RPMI8226 (cell line): ENCODE data around the gene FZD10.

Source experiments
- DNase-seq: peaks from one replicate; pipeline ENCODE4 v3.0.0-alpha.2; 2015

Gene FZD10

DNA sequence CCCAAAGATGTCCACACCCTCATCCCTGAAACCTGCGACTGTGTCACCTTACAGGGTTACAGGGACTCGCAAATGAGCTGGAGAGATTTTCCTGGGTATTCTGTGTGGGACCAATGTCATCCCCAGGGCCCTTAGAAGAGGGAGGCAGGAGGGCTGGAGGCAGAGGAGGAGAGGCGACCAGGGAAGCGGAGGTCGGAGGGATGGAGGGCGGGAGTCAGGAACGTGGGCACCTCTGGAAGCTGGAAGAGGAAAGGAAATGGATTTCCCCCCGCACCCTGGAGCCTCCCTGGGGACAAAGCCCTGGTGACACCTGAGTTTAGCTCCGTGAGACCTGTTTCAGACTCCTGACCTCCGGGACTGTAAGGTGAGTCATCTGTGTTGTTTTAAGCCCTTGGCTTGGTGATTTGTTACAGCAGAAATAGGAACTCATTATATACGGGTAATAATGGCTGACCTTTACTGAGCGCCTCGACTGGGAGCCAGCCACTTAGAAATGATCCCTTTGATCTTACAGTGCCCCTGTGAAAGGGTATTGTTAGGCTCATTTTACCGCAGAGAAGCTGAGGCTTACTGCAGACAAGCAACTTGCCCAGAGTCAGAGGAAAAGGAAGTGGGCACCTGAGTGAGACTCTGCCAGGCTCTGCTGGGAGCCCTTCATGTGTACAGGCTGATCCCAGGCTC lies 29.3 kb upstream of the FZD10 start:
- DNase-seq = no peak

DNA sequence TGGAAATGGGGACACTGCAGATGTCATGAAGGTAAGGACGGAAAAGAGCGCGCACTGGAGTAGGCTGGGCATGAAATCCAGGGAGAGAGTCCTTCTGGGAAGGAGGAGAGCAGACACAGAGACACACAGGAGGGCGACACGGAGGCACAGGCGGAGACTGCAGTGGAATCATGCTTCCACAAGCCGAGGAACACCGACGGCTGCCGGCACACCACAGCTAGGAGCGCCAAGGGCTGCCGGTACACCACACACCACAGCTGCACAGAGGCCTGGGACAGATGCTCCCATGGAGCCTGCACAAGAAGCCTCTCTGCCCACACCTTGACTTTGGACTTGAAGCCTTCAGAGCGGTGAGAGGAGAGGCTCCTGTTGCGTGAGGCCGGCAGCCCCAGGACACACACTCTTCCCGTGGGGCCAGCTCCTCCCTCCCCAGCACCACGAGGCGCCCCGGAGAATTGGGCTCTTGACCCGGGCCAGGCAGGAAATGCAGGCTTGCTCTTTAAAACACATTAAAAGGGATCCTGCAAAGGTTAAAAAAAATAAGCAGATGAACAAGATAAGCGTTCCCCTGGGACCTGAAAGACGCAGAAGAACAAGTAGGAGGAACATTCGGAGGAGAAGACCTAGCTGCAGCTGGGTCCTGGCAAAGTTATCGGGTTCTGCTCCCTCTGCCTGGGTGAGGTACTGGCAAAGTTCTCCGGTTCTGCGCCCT lies 28.3 kb upstream of the FZD10 start:
- no peak for DNase-seq

- no peak for DNase-seq
Measured at GRCh38 chr12:130134563-130134915, 27.7 kb upstream of the FZD10 start.

DNA sequence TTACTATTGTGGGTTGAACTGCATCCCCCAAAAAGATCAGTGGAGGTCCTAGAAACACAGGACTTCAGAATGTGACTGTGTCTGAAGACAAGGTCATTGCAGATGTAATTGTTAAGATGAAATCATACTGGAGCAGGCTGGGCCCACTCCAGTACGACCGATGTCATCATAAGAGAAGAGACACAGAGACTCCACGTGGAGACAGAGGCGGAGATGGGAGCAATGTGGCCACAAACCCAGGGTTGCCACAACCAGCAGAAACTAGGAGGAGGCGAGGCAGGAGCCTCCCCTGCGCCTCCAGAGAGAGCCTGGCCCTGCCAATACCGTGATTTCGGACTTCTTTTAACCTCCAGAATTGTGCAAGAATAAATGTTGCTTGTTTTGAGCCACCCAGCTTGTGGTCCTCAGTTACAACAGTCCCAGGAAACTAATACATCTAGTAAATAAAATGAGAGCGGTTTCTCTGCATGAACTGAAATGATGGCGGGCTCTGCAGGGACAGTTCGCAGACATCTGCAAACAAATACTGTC lies 25.7 kb upstream of the FZD10 start:
- no peak for DNase-seq

DNA sequence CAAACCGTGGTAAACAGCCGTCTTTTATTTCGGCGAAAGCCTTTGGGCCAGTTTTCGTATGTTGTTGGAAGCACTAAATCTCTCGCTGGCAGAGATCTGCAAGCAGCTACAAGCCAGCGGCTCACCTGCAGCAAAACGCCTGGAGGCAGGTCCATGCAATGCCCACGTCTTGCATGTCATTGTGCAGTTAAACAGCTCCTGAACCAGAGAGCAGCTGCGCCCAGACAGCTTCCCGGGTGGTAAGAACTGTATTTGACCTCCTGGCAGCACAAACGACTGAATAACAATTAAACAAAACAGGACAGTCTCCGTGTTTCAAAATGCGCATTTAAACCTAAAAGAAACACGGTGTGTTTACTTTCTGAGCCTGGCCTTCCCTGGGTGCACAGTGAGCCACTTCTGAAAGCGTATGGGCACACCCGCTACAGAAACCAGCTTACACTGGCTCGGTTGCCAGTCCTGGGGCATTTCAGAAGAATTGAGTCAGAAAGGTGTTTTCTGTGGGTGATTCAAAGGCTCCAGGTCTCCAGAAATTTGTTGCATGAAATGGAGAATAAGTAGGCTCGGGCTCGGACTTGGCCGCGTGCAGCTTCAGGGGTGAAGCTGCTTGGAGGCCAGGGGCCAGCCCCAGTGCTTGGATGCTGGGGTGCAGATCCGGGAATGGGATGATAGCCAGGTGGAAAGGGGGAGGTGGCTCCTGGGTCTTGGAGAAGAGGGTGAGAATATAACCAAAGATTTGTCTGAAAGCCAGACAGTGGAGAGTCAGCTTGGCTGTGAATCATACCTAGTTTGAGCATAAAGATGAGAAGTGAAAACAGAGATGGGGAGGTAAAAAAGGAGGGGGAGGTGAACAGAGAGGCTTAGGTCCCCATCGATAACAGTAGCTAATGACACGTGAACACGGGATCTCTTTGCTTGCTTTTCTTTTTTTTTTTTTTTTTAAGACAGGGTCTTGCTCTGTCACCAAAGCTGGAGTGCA lies 24.9 kb upstream of the FZD10 start:
- peak; percentile 31 for DNase-seq

GRCh38 chr12:130138478-130138877 lies 23.8 kb upstream of the FZD10 start:
- DNase-seq = no peak

DNA sequence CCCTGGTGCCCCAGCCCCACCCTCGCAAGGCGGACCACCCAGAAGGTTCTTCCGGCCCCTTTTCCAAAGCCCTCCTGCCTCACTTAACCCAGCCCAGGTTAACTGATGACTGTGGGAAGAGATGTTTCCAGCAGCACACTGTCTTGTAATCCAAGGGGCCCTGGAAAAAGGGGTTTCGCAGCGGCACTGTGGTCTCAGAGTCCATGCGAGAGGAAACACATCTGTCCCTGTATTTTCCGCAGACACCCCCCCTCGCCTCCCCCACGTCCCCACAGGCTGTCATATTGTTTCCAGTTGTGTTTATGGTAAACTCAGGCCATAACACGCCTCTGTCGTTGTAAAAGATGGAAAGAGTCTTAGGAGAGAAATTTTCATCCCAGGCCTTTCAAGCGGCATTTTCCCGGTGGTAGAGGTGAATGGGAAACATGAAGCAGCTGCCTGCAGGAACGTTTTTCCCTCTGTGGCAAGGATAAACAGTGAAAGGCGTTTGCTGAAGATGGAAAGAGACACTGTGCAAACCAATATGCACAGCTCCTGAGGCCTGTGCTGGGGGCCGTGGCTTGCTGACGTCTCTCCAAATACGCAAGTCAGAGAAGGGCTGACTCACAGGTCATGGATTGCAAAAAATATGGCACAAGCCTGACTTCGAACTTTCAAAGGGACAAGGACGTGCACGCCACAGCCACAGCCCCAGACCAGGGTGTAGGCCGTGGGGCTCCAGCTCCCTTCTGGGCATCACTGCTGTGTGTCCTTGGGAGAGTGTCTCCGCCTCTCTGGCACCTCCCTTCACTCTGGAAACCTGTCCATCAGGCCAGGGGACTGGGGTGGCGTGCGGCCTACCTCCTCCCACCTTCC lies 22.5 kb upstream of the FZD10 start:
- DNase-seq = no peak

- DNase-seq = no peak
Measured at GRCh38 chr12:130141105-130141504, 21.2 kb upstream of the FZD10 start.

- no peak for DNase-seq
Measured at GRCh38 chr12:130141901-130142683, 20.2 kb upstream of the FZD10 start.

GRCh38 chr12:130142736-130143135 lies 19.5 kb upstream of the FZD10 start:
- DNase-seq = no peak

GRCh38 chr12:130143136-130143535 lies 19.1 kb upstream of the FZD10 start:
- DNase-seq = no peak

DNA sequence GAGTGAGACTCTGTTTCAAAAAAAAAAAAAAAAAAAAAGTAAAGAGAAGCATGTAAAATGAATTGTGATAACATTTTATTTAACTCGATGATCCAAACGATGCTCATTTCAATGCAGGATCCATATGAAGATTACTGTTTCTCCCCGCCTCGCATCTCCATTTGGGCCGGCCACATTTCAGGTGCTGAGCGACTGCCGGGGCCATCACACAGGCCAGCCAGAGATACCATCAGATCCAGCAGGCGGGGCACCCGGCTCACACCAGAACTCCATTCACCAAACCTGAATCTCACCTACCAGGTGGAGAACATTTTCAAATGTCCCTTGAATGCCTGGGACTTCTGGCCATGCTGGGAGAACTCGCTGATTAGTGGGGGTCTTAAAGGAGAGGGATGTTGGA lies 18.0 kb upstream of the FZD10 start:
- no peak for DNase-seq

DNA sequence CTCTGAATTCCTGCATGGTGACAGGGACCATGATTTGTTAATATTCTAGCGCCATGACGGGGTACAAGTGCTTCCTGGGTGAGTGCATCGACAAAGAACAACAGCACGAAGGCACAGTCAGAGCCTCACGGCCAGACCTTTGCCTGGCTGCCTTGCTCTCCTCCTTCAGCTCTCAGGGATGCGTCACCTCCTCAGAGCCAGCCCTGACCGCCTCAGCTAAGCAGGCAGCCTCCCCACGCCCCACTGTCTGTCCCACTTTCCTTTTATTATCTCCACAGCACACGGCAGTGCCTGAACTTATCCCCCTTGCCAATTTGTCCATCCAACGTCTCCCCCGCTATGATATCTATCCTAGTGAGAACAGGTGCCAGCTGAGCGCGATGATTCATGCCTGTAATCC lies 16.5 kb upstream of the FZD10 start:
- DNase-seq = no peak

- DNase-seq = no peak
Measured at GRCh38 chr12:130146176-130146931, 15.9 kb upstream of the FZD10 start.

GRCh38 chr12:130147875-130148596 lies 14.2 kb upstream of the FZD10 start:
- DNase-seq = peak; percentile 19

- no peak for DNase-seq
Measured at GRCh38 chr12:130151846-130152245, 10.4 kb upstream of the FZD10 start.

- DNase-seq = no peak
Measured at GRCh38 chr12:130152386-130152785, 9.9 kb upstream of the FZD10 start.

DNA sequence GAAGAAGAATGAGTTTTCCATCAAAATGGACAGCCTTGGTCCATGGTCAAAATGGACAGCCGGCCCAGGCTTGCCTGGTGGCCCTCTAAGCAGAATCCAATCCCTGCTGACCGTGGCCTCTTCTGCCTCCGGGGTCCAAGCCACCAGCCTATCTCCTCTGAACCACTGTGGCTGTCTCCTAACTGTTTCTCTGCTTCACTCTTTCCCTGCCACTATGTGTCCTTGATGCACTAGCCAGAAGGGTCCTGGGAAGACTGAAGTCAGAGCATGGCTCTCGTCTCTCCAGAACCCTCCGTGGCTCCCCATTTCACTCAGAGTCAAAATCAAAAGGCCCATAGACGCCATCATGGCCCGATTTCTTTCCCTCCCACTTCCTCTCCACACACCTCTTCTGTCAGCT lies 8.5 kb upstream of the FZD10 start:
- no peak for DNase-seq

DNA sequence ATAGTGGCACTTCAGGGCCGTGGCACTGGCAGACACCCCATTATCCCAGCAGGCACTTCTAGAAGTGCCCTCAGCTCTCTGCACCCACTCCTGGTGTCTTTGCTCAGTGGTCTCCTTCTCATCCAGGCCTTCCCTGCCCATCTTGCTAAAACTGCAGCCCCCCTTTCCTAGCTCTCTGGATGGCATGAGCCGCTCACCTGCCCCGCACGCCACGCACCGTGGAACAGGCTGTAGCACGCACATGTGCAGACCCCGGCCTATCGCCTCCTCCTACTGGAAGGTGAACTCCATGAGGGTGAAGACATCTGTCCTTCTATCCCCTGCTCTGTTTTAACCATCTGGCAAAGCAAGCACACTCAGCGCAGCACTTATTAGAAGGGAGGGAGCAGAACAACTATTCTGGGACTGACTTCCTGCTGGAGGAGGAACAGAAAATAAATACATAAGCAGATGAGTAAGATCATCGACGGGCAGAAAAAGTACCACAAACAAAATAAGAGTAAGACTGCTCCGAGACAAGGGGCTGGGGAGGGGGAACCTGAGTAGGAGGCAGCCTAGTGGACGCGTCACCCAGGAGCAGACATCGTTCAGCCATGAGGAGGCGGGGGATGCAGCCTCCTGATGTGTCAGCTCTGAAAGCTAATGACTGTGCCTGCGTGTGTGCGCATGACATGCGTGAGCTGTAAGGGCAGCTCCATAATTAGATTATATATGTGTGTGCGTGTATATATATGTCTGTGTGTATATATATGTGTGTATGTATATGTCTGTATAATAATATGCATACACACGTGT lies 7.8 kb upstream of the FZD10 start:
- peak; percentile 46 for DNase-seq
